ENCODE data around the gene PDXK.

The PDXK gene

DNA sequence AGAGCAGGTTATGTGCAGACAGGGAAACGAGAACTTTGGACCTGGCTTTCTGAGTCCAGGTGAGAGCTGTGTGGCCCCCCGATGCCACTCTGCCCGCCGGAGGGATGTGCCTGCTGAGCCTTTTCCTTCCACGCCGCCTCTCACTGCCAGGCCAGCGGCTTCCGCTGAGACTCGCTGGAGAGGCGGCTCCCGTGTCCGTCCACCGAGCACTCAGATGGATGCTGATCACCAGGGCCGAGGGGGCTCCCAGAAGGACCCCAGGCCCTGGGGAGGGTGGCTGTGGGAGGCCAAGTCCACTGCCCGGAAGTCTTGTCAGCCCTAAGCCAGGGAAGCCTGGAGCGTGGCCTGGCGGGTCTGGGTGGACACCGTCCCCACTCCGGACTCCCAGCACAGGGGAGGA, 40.7 kb downstream of the PDXK start:
- H3K4me3 ChIP-seq (ENCODE audit: control insufficient read depth, low read depth, low read length), result no peak overlapping the region
- no peak for DNase-seq (ENCODE audit: low read depth)
- TF ChIP-seq, protein P1, sequence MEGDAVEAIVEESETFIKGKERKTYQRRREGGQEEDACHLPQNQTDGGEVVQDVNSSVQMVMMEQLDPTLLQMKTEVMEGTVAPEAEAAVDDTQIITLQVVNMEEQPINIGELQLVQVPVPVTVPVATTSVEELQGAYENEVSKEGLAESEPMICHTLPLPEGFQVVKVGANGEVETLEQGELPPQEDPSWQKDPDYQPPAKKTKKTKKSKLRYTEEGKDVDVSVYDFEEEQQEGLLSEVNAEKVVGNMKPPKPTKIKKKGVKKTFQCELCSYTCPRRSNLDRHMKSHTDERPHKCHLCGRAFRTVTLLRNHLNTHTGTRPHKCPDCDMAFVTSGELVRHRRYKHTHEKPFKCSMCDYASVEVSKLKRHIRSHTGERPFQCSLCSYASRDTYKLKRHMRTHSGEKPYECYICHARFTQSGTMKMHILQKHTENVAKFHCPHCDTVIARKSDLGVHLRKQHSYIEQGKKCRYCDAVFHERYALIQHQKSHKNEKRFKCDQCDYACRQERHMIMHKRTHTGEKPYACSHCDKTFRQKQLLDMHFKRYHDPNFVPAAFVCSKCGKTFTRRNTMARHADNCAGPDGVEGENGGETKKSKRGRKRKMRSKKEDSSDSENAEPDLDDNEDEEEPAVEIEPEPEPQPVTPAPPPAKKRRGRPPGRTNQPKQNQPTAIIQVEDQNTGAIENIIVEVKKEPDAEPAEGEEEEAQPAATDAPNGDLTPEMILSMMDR (conservative IDR thresholded peaks at IDR 0.05; ENCODE audit: control insufficient read depth, insufficient read depth, low read depth, low read length), result no peak

DNA sequence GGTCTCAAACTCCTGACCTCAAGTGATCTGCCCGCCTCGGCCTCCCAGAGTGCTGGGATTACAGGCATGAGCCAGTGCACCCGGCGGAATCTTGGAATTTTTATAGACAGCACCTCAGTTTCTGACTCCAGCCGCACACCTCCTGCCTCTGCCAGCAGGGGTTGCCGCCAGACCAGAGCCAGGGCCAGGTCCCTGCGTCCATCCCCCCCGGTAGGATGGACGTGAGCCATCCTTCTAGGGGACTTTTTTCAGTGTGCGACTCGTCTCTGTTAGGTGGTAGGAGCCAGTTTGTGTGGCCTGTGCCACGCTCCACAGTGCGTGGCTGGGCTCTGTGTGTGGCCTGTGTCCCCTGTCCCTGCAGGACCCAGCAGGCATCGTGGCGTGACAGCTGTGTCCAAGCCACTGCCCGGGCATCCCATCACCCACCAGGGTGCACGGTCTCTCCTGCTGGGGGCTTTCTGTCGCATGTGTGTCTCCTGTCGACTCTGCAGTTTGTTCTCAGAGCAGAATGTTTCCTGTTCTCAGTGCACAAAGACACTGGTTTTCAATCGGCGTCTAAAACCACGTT, 41.5 kb downstream of the PDXK start:
- no peak for DNase-seq (ENCODE audit: low read depth)
- no peak overlapping the region for H3K4me3 ChIP-seq (ENCODE audit: control insufficient read depth, low read depth, low read length)
- TF ChIP-seq, protein P1 (conservative IDR thresholded peaks at IDR 0.05; ENCODE audit: control insufficient read depth, insufficient read depth, low read depth, low read length), result no peak

DNA sequence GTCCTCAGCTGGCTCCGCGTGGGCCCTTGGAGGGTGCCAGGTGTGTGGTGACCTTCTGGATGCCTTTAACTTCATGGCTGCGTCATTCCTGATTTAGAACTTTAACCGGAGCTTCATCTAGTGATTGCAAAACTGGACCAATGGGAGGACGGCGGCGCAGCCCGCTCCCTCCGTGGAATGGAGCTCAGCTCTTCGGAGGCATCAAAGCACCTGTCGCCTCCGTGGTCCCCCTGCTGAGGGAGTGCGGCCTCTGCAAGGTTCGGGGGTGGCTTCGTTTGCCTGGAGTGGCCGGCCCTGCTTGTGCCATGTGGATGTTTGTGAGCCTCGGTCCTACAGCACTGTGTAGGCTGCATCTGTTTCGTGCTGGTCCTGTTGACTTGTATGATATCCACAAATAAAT, 43.0 kb downstream of the PDXK start:
- no peak for DNase-seq (ENCODE audit: low read depth)
- TF ChIP-seq, protein P1 (conservative IDR thresholded peaks at IDR 0.05; ENCODE audit: control insufficient read depth, insufficient read depth, low read depth, low read length), result no peak
- no peak overlapping the region for H3K4me3 ChIP-seq (ENCODE audit: control insufficient read depth, low read depth, low read length)

DNA sequence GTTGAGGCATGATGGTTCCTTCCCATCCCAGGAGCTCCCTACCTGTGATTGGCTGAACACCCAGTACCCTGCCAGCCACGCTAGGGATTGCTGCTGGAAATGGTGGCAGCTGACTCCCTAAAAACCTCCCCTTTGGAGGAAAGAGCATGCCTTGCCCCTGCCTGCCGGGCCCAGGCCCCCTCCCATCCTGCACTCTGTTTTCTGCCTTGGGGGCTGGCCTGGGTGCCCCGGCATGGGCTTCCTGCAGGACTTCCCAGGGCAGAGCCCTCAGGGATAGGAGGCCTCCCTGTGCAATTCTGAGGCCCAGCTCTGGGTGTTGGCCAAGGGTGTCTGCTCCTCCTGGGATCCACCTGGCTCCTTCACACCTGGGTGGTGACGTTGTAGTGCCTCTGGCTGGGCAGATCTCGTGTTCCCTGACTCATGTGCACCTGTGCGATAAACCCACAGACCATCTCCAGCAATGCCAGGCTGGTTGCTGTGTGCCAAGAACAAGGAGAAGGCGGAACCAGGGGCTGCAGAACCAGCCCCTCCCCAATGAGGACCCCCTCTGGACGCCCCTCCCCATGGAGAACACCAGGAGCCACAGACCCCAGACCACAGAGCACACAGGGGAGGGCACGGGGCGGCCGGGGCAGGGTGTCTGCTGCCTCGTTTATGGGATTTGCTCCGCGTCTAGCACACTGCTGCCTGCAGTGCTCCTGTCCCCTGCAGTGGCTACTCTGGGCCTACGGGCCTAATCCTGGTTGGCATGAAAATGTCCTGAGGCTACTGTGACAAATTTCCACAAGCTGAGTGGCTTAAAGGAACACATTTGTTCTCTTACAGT, 43.6 kb downstream of the PDXK start:
- TF ChIP-seq, protein P1 (conservative IDR thresholded peaks at IDR 0.05; ENCODE audit: control insufficient read depth, insufficient read depth, low read depth, low read length), result no peak
- DNase-seq (ENCODE audit: low read depth), result no peak
- H3K4me3 ChIP-seq (ENCODE audit: control insufficient read depth, low read depth, low read length), result no peak overlapping the region

DNA sequence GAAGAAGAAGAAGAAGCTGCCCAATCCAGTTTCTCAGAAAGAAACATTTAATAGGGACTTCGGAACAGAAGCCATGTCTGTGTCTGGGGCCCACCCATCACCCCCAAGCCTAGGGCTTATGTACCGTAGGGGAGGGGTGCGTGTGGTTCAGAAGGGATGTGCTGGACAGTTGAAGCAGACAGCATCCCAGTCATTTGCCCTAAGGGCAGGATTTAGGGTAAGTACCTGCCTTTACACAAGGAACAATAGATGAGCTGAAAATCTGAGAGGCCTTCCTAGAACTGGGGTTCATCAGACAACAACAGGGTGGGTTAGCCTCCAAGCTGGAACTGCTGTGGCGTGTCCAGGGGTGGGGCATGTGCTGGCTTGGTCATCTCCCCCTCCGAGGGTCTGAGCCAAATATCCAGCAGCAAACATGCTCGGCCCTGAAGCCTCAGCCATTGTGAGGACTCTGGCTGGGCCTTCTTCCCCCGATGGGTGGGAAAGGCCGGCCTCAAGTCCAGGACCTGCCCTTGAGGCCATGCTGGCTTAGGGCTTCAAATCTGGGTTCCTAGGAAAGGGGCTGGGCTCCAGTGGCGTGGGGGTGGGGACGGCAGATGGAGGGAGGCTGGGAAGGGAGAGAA, 45.1 kb downstream of the PDXK start:
- TF ChIP-seq, protein P1 (conservative IDR thresholded peaks at IDR 0.05; ENCODE audit: control insufficient read depth, insufficient read depth, low read depth, low read length), result no peak
- H3K4me3 ChIP-seq (ENCODE audit: control insufficient read depth, low read depth, low read length), result no peak overlapping the region
- DNase-seq (ENCODE audit: low read depth), result no peak

DNA sequence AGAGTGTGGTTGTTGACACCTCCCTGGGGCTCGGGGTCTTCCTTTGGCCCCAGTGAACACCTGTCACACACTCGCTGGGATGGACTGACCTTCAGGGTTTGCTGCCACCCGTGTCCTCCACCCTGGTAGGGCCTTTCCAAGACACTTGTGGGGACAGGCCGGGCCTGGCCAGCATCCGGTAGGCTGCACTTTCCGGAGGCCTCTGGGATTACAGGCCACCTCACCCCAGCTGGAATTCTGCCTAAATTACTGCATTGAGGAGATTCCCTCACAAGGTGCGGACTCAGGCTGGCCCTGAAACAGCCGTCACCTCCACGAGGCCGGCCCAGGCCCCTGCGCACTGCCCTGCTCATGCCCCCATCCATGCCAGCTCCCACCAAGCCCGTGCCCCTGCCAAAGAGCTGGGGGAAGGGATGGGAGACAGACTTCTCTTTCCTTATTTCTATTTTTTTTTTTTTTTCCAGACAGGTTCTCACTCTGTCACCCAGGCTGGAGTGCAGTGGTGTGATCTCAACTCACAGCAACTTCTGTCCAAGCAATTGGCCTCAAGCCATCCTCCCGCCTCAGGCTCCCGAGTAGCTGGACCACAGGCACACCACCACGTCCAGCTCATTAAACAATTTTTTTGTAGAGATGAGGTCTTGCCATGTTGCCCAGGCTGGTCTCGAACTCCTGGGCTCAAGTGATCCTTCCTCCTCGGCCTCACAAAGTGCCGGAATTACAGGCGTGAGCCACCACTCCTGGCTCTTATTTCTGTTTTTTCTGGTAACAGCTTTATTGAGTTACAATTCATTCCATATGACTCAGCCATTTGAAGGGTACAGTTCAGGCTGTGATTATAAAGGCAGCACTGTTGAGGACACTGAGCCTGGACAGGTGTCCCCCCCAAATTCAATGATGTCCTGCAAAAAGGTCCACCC, 45.9 kb downstream of the PDXK start:
- H3K4me3 ChIP-seq (ENCODE audit: control insufficient read depth, low read depth, low read length), result no peak overlapping the region
- TF ChIP-seq, protein P1 (conservative IDR thresholded peaks at IDR 0.05; ENCODE audit: control insufficient read depth, insufficient read depth, low read depth, low read length), result no peak
- peak; percentile 59 for DNase-seq (ENCODE audit: low read depth)
